OCI-LY1 (cell line): ENCODE results near the gene NOTCH2NLA.
"Not testable (repeated sequence)": the region's sequence is repeated elsewhere in the genome, so short reads cannot be mapped to it uniquely, and the experiment has no call there.

ENCODE experiments used
- EZH2 ChIP-seq: fragments of 200-600 bp; sonication (generic), shearing (Covaris generic); IDR thresholded peaks from 2 replicates; pipeline ENCODE4 v1.8.0; 2017; ENCODE audit warnings: borderline replicate concordance, mixed run types, mild to moderate bottlenecking, antibody characterized with exemption, low read length, moderate library complexity, mixed read lengths
- TF ChIP-seq, protein P1 (sequence below): fragments of 200-600 bp; sonication (generic), shearing (Covaris generic); IDR thresholded peaks from 2 replicates; pipeline ENCODE4 v1.5.1; 2017; ENCODE audit warnings: mild to moderate bottlenecking, antibody characterized with exemption, low read length, moderate library complexity, mixed read lengths

DNA sequence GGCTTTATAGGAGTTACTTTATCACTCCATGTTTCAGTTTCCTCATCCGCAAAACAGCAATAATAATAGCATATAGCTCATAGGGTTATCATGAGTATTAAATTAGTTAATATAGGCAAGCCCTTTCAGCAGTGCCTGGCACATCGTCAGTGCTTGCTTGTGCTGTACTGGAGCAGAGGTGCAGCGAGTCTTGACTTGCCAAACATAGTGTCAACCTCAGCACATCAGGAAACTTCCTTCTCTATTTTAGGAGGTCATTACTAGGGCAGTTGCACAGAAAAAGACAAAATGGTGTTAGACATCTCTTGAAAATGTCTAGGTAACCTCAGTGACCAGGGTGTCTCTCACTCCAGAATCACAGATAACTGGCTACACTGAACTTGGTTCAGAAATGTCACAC is 35.9 kb upstream of the NOTCH2NLA start:
- TF ChIP-seq, protein P1, sequence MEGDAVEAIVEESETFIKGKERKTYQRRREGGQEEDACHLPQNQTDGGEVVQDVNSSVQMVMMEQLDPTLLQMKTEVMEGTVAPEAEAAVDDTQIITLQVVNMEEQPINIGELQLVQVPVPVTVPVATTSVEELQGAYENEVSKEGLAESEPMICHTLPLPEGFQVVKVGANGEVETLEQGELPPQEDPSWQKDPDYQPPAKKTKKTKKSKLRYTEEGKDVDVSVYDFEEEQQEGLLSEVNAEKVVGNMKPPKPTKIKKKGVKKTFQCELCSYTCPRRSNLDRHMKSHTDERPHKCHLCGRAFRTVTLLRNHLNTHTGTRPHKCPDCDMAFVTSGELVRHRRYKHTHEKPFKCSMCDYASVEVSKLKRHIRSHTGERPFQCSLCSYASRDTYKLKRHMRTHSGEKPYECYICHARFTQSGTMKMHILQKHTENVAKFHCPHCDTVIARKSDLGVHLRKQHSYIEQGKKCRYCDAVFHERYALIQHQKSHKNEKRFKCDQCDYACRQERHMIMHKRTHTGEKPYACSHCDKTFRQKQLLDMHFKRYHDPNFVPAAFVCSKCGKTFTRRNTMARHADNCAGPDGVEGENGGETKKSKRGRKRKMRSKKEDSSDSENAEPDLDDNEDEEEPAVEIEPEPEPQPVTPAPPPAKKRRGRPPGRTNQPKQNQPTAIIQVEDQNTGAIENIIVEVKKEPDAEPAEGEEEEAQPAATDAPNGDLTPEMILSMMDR, result not testable (repeated sequence)
- TF ChIP-seq EZH2, result not testable (repeated sequence)
